ENCODE measurements around the gene MAML3.

The MAML3 gene

DNA sequence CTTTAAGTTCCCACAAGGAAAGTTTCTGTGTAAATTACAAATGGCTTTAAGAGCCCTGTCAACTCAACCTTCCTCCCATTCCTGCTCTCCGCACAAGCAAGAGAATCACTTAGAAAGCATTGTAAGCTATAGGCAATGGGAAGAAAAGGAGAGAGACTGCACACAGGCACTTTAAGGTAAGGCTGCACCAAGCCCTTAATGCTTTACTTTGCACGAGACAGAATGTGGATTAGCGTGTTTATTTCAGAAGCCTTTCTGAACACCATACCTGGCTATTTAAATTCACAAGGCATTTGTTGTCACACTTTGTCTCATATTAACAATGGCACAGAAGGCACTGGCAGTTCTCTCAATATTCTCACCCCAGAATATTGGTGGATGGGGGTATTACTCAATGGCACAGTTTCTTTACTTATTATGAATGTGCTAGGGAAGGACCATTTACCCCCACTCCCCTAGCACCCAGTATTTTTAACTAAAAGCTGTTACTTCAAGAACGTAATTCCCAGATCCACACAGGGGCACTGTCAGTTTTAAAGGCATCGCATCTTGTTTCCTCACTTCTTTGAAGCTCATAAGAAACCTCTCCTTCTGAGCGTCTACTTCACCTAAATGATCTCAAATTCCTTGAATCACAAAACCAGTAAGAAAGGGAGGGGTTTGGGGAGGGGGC is 150.0 kb downstream of the MAML3 start:
- no peak for DNase-seq (ENCODE audit: low read depth in 2 of 2)

DNA sequence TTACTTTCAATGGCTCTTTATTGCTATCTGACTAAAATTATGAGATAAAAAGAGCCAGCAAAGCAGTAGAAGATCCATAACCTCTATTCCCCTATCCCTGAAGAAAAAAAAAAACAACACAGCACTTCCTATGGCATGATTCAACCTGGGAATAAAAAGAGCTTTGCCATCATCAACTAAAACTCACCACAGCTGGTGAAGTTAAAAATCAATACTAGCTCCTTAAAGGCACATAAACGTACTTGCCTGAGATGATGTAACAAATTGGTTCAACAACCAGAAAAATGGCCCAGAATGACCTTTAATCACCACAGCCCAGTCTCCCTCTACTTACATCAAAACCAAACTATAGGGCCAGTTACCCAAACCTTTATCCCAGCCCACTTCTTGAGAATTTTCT is 153.8 kb downstream of the MAML3 start:
- DNase-seq (ENCODE audit: low read depth in 2 of 2), result no peak

DNA sequence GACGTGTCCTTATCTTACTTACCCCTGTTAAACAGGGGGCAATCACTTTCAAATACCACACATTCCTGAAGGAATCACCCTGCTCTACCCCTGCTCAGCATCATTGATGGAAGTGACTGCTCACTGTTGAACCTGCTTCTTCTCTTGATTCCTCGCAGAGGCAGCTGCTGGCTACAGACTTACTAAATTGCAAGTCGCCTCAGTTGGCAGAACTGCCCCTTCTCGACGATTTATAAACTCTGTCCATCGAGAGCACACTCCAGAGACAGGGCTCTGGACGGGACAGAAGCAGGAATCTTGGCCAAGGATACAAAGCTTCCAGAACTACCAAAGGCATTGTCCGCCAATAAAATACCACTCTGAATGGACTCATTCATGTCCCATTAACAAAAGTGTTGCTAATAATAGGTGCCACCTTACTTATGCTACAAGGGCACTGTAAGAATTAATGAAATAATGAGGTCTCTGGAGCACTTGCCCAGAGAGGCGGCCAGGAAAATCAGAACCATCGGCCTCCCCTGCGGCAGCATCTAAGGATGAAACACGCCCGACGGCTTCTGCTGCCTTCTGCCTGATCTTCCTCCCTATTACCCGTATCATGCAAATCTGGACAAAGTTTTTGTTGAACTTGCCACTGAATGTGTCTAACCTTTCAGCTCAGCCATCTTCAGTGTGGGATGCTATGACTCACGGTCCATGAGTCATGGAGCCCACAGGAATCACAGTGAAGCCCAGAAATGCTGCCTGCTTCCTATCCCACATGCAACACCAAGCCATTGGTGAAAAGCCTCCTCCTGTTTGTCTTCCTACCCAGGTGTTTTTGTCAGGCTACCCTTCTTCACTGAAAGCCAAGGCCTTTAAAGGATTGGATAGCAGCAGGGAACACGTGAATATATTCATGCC is 164.9 kb downstream of the MAML3 start:
- peak; percentile 77 to 78 for DNase-seq (ENCODE audit: low read depth in 2 of 2)

DNA sequence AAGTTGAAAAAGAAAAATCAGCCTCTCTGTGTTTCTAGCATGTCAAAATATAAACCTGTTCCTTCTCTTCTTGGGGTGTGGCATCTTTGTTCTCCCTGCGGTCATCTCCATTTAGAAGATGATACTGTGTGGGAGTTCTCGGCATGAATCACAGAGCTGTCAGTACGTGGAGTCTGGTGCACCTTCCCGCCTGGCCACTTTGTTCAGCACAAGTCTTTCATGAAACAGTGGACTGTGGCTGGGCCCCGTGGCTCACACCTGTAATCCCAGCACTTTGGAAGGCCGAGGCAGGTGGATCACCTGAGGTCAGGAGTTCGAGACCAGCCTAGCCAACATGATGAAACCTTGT is 166.5 kb downstream of the MAML3 start:
- DNase-seq (ENCODE audit: low read depth in 2 of 2), result no peak

DNA sequence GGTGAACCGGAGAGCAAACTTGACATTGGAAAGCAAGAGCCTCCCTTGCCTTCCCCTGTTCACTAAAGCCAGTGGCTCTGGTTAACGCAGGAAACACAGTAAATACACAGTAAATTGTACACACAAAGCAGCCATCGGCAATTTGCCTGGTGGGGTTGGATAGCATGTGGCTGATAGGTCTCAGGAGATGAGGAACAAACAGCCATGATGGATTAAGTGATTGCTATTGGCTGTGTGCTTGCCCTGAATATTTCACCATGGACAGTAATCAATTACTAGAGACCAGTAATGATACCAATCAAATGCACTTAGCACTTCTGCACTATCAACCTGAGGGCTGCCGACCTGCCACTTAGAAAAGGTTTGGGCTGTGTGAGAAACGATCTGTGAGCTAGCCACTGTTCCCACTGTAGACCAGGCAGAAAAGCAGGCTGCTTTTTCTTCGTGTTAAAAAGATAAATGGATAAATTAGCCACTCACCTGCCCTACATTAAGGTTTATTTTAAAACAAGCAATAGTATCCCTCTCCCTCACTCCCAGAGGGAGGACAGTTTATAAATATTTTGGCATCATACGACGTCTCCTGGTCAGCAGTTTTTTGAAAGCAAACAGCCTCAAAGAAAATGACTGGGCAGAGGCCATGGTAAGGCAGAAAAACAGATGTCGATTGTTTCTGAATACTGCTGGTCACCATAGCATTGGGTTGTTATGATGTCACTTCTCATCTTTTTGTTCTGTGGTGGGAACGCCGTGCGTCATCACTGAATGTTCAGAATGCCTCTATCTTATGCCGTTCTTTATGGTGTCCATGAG is 167.1 kb downstream of the MAML3 start:
- no peak for DNase-seq (ENCODE audit: low read depth in 2 of 2)

DNA sequence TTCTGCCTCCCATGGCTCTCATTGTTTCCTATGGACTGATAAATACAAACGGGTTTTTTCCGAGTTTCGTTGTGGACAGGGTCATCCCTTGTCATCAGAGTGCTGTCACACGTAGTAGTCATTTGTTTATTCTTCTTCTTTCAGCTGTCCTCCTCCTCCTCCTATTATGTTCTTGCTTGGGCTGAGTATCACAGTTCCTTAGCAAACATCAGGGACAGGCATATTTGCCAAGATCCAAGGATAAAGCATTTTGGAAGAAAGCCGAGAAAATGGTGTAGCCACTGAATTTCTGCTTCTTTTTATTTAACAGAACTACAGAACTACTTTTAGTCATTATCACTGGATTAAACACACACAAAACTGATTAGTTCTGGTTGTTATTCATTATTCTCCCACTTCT is 167.9 kb downstream of the MAML3 start:
- no peak for DNase-seq (ENCODE audit: low read depth in 2 of 2)

DNA sequence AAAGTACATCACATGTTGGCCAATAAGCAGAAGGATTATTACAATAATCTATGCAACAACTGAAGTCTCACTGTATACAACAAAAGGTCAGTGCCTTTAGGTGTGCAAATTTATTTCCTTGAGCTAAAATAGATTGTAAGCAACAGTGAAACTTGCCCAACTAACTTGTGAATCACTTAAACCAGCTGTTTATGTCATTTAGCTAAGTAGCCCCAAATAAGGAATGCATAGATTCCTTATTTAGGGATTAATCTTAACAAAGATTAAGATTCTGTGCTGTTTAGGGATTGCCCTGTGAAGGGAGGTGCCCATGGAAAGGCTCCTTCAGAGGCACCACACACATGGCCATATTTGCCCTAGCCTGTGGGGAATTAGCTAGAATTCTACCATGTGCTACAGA is 168.6 kb downstream of the MAML3 start:
- DNase-seq (ENCODE audit: low read depth in 2 of 2), result no peak

DNA sequence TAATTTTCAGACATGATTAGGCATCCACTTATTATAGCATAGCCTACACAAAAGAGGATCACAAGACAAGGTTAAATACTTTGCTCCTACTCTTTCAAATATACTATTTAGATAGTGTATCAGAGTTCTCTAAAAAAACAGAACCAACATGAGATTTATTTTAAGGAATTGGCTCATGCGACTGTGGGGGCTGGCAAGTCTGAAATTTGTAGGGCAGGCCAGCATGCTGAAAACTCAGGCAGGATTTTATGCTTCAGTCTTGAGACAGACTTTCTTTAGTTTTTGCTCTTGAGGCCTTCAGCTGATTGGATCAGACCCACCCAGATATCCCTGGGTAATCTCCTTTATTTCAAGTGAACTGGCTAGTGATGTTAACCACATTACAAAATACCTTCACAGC is 169.5 kb downstream of the MAML3 start:
- DNase-seq (ENCODE audit: low read depth in 2 of 2), result no peak

DNA sequence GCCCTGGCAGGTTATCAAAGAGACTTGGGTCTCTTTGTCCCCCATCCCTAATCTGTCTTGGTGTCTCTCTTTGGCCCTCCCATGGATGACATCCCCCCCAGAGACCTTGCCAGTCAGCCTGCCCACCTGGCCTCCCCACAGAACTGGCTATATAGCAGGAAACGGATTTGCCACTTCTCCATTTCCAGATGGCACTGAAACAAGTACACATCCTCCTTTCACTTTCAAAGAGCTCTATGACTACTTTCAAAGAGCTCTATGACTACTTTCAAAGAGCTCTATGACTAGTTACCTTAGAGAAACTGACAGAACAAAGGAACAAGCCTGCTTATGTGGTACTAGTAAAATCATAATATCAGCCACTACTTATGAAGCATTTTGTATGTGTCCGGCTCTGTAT is 175.3 kb downstream of the MAML3 start:
- no peak for DNase-seq (ENCODE audit: low read depth in 2 of 2)

DNA sequence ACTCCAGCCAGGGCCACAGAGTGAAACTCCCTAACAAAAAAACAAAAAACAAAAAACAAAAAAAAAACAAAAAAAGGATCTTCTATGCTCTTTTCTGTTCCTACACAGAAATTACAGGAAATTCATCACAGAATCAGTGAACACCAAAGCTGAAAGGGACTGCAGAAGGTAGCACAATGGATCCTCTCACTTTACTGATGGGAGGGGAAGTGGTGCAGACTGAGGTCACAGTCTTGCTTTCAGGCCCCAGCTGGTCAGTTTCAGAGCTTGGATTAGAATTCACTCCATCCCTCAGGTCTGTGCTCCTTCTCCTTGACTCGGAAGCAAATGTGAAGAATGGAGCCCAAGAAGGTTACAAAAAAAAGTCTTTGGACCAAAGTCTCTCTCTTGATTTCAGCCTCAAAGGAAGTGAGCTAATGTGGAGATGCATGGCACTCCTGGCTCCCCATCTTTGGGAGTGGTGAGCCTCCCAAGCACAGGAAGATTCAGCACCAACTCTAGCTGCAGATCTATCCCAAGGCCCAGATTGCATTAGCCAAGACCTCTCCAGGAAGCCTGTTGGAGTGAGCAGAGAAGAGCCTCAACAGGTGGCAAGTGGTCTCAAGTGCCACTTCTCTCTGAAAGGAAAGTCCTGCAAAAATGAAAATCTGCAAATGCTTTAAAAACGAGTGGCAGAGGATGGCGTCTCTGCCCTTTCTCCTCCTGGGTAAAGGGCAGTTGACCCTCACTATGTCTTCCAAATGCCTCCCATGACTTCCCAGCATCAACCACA is 176.0 kb downstream of the MAML3 start:
- DNase-seq (ENCODE audit: low read depth in 2 of 2), result no peak

DNA sequence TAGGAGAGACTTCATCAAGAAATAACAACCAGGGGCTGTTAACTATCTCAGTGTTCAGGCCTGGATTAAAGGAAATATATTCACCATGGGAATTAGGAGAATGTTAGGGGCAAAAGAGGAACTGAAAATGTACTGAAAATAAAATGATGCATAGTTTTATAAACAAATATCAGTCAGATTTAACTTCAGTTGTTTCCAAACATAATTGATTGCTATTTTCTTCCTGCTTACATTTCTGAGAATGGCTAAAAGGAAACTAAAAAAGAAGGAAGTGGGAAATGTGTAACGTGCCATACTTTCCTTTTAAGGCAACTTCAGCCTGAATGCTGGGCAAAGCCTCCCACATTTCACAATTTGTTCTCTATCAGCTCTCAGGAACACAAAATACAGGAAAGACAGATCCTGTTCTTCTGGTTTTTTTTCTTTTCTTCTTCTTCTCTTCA is 178.1 kb downstream of the MAML3 start:
- DNase-seq (ENCODE audit: low read depth in 2 of 2), result no peak

DNA sequence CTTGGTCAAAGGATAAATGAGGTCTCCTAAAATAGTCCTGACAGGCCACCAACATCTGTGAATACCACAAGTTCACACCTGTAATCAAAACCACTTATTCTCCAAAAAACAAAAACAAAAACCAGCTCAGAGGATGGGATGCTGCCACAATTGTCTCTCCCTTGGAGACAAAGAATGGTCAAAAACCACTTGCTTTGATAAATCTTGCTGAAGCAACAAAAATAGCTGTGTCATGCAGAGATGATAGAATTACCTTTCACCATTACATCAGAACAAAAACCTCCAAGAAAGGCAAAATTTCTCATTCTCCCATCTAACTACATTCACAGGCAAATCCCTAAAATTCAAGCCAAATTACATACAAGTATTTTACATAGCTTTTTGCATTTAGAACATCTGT is 180.4 kb downstream of the MAML3 start:
- DNase-seq (ENCODE audit: low read depth in 2 of 2), result no peak

DNA sequence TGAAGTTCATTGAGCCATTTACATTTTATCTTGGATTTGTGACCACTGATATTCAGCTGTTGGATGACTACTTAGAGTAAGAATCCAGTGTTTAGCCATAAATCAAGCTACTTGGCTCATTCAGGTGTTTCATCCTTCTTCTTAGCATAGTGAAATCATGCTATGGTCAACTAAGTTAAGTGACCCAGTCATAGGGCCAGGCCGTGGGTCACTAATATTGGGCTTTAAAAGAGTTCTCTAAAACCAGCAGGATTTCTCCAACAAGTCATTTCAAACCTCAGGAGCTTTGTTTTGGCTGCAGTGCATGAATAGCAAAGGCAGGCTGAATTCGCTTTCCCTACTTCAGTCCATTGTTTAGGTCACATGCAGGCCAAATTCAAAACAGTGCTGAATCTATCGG is 181.0 kb downstream of the MAML3 start:
- DNase-seq (ENCODE audit: low read depth in 2 of 2), result no peak

DNA sequence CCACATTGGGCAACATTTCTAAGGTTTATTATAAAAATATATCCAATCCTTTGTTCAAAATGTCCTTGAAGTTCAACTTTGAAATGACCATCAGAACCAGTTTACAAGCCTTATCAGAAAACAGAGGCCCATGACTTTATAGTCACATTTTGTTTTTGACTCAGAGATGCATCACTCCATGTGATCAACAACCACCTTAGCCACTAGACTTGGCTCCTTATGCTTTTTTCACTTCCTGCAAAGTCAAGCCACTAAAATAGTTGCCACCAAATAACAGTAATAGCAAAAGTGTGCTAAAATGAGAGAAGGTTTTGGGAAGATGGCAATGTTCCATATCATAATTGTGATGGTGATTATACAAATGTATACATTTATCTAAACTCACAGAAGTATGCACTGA is 181.7 kb downstream of the MAML3 start:
- no peak for DNase-seq (ENCODE audit: low read depth in 2 of 2)

DNA sequence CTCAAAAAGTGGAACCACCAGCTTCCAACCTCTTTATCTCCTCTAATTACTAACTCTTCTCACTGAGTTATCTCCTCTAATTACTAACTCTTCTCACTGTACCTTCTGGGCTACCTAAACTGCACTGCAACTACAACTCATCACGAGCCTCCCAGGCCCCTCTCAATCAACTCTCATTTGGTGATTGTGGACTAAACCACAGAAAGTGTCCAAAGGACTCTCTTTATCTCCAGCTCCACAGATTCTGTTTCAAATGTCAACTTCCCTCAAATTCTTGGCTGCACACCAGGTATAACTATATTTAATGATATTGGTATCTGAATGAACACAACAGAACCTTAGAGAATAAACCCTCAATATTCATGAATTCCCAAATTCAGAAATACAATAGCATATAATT is 182.9 kb downstream of the MAML3 start:
- DNase-seq (ENCODE audit: low read depth in 2 of 2), result no peak

DNA sequence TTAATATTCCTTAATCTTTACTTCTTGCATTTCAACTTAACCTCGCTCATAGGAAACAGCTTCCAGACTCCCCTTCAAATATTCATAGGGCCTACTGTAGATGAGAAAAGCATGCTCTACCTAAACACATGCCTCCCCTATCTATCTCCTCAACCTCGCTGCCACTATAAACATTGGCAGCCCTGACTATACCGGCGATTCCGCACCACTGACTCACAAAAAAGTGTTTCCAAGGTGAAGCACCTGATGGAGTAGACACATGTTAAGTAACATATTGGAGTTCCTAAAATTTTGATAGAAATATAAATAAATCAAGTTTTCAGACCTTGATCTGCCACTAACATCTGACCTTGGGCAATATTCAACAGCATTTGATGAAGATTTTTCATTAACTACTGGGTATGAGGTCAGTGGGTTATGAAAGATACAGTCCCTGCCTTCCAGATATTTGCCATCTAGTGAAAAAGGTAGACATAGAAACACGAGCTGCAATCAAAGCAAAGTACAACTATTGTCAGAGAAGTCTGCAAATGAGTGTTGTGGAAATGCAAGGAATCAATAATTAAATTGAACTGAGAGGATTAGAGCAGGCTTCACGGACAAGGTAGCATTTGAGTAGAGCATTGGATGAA is 184.2 kb downstream of the MAML3 start:
- DNase-seq (ENCODE audit: low read depth in 2 of 2), result no peak

DNA sequence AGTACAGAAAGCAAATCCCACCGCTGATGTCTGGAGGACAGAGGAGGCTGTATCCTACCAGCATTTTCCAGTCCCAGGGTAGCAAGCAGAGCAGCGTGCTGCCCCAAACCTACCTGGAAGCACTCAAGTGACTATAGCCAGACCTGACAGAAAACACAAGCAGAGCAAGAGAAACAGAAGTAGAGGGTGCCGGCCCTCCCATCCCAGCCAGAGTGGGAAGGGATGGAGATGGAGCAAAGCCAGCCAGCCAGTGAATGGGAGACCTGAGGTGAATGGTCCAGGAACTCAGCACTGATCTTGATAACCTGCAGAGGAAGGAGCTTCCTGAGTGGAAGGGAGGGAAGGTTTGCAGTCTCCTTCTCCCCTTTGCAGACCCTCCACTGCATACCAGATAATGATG is 185.2 kb downstream of the MAML3 start:
- DNase-seq (ENCODE audit: low read depth in 2 of 2), result no peak

DNA sequence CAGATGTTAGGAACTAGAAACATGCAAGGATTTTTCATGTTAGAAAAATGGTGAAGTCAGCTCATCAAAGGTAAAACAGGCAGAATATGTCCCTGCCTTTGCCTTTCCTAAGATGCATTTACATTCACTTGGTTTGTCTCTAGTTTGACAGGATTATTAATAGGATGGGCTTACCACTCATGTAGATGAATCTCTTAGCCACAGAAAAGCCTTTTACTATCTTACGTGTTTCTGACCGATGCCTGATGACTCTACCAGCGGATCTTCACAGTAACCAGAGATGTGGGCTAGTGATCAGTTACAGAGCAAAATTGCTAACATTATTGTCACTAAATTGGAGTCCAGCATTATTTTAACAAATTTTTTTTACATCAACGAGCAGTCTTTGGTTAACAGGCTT is 187.6 kb downstream of the MAML3 start:
- DNase-seq (ENCODE audit: low read depth in 2 of 2), result no peak

DNA sequence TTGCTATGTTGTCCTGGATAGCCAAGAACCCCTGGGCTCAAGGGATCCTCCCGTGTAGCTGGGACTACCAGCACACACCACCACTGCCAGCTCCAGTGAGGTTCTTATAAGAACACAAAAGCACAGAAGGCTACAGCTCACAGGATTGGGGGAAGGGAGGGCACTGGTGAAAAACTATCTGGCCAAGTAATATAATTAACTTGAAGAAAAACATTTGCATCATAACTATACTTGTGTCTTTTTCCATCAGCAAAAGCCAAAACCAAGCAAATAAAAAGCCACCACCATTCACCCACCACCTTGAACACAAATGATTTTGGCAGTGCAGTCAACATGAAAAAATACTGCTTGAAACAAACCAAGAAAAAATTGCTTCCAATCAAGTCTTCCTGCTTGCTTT is 188.2 kb downstream of the MAML3 start:
- DNase-seq (ENCODE audit: low read depth in 2 of 2), result no peak

DNA sequence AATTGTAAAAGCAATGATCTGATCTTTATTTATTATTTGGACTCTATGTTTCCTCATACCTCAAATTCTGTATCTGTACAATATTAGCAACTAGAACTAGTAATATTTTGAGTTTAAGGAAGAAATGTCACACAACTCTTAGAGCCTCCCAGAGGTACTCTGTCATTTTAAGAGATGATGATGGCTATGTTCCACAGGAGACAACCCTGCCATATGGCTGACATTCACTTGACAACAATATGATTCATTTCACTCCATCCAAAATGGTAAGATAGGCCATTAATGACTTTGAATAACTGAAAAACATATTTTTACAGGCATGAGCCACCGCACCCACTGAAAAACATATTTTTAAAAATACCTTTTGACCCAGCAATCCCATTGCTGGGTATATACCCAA is 190.3 kb downstream of the MAML3 start:
- no peak for DNase-seq (ENCODE audit: low read depth in 2 of 2)

DNA sequence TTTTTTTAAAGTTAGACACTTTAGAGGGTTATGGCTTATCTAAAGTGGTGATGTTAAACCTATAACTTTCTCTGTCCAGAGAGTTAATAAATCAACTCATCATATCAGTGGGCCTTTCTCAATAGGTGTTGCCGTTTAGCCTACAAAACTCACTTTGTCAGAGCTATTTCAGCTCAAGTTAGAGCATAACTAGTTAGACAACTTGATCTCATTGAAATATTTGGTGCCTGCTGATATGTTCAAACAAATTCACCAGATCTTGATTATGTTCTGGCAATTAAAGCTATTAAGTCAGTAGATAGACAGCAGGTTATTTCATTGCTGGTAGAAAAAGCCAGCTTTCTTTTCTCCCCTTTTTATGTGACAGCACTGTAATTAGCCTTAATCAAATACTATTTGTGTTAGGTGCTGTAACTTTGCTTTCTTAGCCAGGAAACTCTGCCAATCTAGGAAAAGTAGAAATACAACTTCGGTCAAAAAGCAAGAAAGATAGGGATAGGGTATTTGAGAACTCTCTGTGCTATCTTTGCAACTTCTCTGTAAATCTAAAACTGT is 191.8 kb downstream of the MAML3 start:
- no peak for DNase-seq (ENCODE audit: low read depth in 2 of 2)

Measured in fibroblast of skin of left biceps (primary cell).